ENCODE results near the gene MORN5. TPM values are rescaled to one million over a fixed set of nuclear protein-coding genes. Genes with fewer than 3 reads are reported as not detected.

MORN5 gene
- total RNA-seq, 1 experiment from 2014 or later: not detected

DNA sequence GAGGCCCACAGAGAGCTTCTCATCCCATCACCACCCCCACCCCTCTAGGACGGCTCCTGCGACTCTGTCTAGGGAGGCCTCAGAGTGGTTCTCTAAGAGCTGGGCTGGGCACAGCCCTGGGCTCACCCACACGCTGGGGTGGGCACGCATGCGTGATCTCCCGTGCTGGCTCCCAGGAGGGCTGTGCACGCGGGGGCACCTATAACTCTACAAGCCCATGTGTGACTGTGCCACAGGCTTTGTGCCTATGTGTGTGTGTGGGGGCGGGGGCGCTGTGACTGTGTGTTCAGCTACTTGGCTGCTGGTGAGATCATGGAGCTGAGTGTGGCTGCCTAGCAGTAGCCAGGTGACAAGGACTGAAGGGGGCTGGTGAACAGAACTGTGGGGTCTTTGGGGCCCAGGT is 32.3 kb upstream of the MORN5 start:
- no peaks in the 10 kb centered on the region for H4K20me1 ChIP-seq (ENCODE audit: insufficient read depth, low read depth, low read length)
- no peaks in the 10 kb centered on the region for H3K27me3 ChIP-seq (ENCODE audit: low read length)
- no peak overlapping the region for H3K27ac ChIP-seq (ENCODE audit: low read length)
- no peaks in the 10 kb centered on the region for H3K4me1 ChIP-seq (ENCODE audit: low read length)
- H3K36me3 ChIP-seq (ENCODE audit: insufficient read depth, low read length): no peaks in the 10 kb centered on the region
- no peaks in the 10 kb centered on the region for H3K9me2 ChIP-seq (replicated peaks; ENCODE audit: insufficient read depth, low read length)
- H3K4me3 ChIP-seq (ENCODE audit: low read length): no peak overlapping the region
- no peak overlapping the region for H2AFZ ChIP-seq (ENCODE audit: low read length)
- H3K9me3 ChIP-seq (ENCODE audit: low read length): no peaks in the 10 kb centered on the region
- DNase-seq: no peak
- no peak overlapping the region for H3K4me2 ChIP-seq (ENCODE audit: low read depth, low read length, poor library complexity, severe bottlenecking)
- H3K79me2 ChIP-seq (ENCODE audit: low read length): no peaks in the 10 kb centered on the region
- H3K9ac ChIP-seq (ENCODE audit: low read length): no peak overlapping the region

- H2AFZ ChIP-seq (ENCODE audit: low read length): no peak overlapping the region
- no peaks in the 10 kb centered on the region; the same call in 1 of the 2 replicates for H4K20me1 ChIP-seq (ENCODE audit: insufficient read depth, low read depth, low read length)
- H3K79me2 ChIP-seq (ENCODE audit: low read length): no peaks in the 10 kb centered on the region
- no peak overlapping the region for H3K9ac ChIP-seq (ENCODE audit: low read length)
- no peak overlapping the region for H3K27ac ChIP-seq (ENCODE audit: low read length)
- no peak for DNase-seq
- no peaks in the 10 kb centered on the region for H3K9me3 ChIP-seq (ENCODE audit: low read length)
- H3K4me2 ChIP-seq (ENCODE audit: low read depth, low read length, poor library complexity, severe bottlenecking): no peak overlapping the region
- H3K27me3 ChIP-seq (ENCODE audit: low read length): no peaks in the 10 kb centered on the region
- H3K4me3 ChIP-seq (ENCODE audit: low read length): no peak overlapping the region
- no peaks in the 10 kb centered on the region for H3K36me3 ChIP-seq (ENCODE audit: insufficient read depth, low read length)
- H3K4me1 ChIP-seq (ENCODE audit: low read length): no peaks in the 10 kb centered on the region
- no peaks in the 10 kb centered on the region for H3K9me2 ChIP-seq (replicated peaks; ENCODE audit: insufficient read depth, low read length)
Observed at GRCh38 chr9:122128007-122128968, 31.4 kb upstream of the MORN5 start.

- H3K36me3 ChIP-seq (ENCODE audit: insufficient read depth, low read length): no peaks in the 10 kb centered on the region
- no peaks in the 10 kb centered on the region for H3K4me1 ChIP-seq (ENCODE audit: low read length)
- no peaks in the 10 kb centered on the region for H3K27me3 ChIP-seq (ENCODE audit: low read length)
- H3K79me2 ChIP-seq (ENCODE audit: low read length): no peaks in the 10 kb centered on the region
- no peaks in the 10 kb centered on the region for H3K9me3 ChIP-seq (ENCODE audit: low read length)
- H3K9me2 ChIP-seq (replicated peaks; ENCODE audit: insufficient read depth, low read length): no peaks in the 10 kb centered on the region
- H3K27ac ChIP-seq (ENCODE audit: low read length): no peak overlapping the region
- no peak for DNase-seq
- H3K4me3 ChIP-seq (ENCODE audit: low read length): no peak overlapping the region
- H4K20me1 ChIP-seq (ENCODE audit: insufficient read depth, low read depth, low read length): no peaks in the 10 kb centered on the region; the same call in 1 of the 2 replicates
- no peak overlapping the region for H3K9ac ChIP-seq (ENCODE audit: low read length)
- H2AFZ ChIP-seq (ENCODE audit: low read length): no peak overlapping the region
- H3K4me2 ChIP-seq (ENCODE audit: low read depth, low read length, poor library complexity, severe bottlenecking): no peak overlapping the region
Observed at GRCh38 chr9:122128969-122129343, 30.8 kb upstream of the MORN5 start.

- H3K9ac ChIP-seq (ENCODE audit: low read length): no peak overlapping the region
- no peaks in the 10 kb centered on the region for H3K9me3 ChIP-seq (ENCODE audit: low read length)
- no peaks in the 10 kb centered on the region for H3K36me3 ChIP-seq (ENCODE audit: insufficient read depth, low read length)
- no peak for DNase-seq
- no peak overlapping the region for H3K27ac ChIP-seq (ENCODE audit: low read length)
- no peaks in the 10 kb centered on the region for H3K79me2 ChIP-seq (ENCODE audit: low read length)
- no peaks in the 10 kb centered on the region for H3K9me2 ChIP-seq (replicated peaks; ENCODE audit: insufficient read depth, low read length)
- H3K27me3 ChIP-seq (ENCODE audit: low read length): no peaks in the 10 kb centered on the region
- no peak overlapping the region for H3K4me2 ChIP-seq (ENCODE audit: low read depth, low read length, poor library complexity, severe bottlenecking)
- H4K20me1 ChIP-seq (ENCODE audit: insufficient read depth, low read depth, low read length): no peaks in the 10 kb centered on the region; the same call in 1 of the 2 replicates
- H3K4me1 ChIP-seq (ENCODE audit: low read length): no peaks in the 10 kb centered on the region
- H2AFZ ChIP-seq (ENCODE audit: low read length): no peak overlapping the region
- H3K4me3 ChIP-seq (ENCODE audit: low read length): no peak overlapping the region
Observed at GRCh38 chr9:122129969-122130368, 29.7 kb upstream of the MORN5 start.

GRCh38 chr9:122130837-122131236 is 28.9 kb upstream of the MORN5 start:
- DNase-seq: no peak
- Histone ChIP-seq H2AFZ (ENCODE audit: low read length) (no peak overlapping the region), H3K9me2 (replicated peaks; ENCODE audit: insufficient read depth, low read length) (no peaks in the 10 kb centered on the region), H4K20me1 (ENCODE audit: insufficient read depth, low read depth, low read length) (no peaks in the 10 kb centered on the region; the same call in 1 of the 2 replicates), H3K4me1 (ENCODE audit: low read length) (no peaks in the 10 kb centered on the region), H3K79me2 (ENCODE audit: low read length) (no peaks in the 10 kb centered on the region), H3K4me3 (ENCODE audit: low read length) (no peak overlapping the region), H3K4me2 (ENCODE audit: low read depth, low read length, poor library complexity, severe bottlenecking) (no peak overlapping the region), H3K27ac (ENCODE audit: low read length) (no peak overlapping the region), H3K36me3 (ENCODE audit: insufficient read depth, low read length) (no peaks in the 10 kb centered on the region), H3K9me3 (ENCODE audit: low read length) (no peaks in the 10 kb centered on the region), H3K27me3 (ENCODE audit: low read length) (no peaks in the 10 kb centered on the region), H3K9ac (ENCODE audit: low read length) (no peak overlapping the region)

DNA sequence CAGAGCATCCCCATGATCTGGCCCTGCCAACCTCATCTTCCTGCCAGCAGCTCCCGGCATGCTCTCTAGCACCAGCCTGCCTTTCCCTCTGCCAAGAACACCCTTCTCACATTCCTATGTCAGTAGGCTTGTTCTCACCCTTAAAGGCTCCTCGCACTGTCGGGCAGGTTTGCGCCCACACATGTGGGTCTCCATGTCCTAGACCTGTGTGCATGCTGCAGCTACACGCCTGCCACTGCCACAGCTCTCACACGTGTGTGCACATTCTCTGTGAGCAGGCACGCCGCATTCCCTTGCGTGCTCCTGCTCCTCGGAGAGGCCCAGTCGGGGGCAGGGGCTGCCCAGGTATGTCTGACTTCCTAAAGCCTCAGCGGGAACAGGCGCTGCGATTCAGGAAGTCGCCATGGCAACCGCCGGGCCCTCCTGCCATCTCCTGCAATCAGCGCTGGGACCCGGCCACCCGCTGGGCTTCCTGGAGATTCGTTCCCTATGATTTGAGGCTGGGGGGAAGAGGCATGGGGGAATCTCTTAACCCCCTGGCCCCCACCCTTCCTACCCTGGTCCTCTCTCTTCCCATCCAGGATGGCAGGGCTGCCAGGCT is 28.2 kb upstream of the MORN5 start:
- H3K4me2 ChIP-seq (ENCODE audit: low read depth, low read length, poor library complexity, severe bottlenecking): no peak overlapping the region
- H2AFZ ChIP-seq (ENCODE audit: low read length): no peak overlapping the region
- H4K20me1 ChIP-seq (ENCODE audit: insufficient read depth, low read depth, low read length): no peaks in the 10 kb centered on the region; the same call in 1 of the 2 replicates
- no peak overlapping the region for H3K27ac ChIP-seq (ENCODE audit: low read length)
- H3K27me3 ChIP-seq (ENCODE audit: low read length): no peaks in the 10 kb centered on the region
- H3K9me2 ChIP-seq (replicated peaks; ENCODE audit: insufficient read depth, low read length): no peaks in the 10 kb centered on the region
- H3K9ac ChIP-seq (ENCODE audit: low read length): no peak overlapping the region
- H3K36me3 ChIP-seq (ENCODE audit: insufficient read depth, low read length): no peaks in the 10 kb centered on the region
- DNase-seq: no peak
- H3K4me1 ChIP-seq (ENCODE audit: low read length): no peaks in the 10 kb centered on the region
- H3K4me3 ChIP-seq (ENCODE audit: low read length): no peak overlapping the region
- H3K9me3 ChIP-seq (ENCODE audit: low read length): no peaks in the 10 kb centered on the region
- H3K79me2 ChIP-seq (ENCODE audit: low read length): no peaks in the 10 kb centered on the region

GRCh38 chr9:122132539-122132938 is 27.2 kb upstream of the MORN5 start:
- Histone ChIP-seq H3K27me3 (ENCODE audit: low read length) (no peaks in the 10 kb centered on the region), H3K9ac (ENCODE audit: low read length) (no peak overlapping the region), H3K9me2 (replicated peaks; ENCODE audit: insufficient read depth, low read length) (no peaks in the 10 kb centered on the region), H3K9me3 (ENCODE audit: low read length) (no peaks in the 10 kb centered on the region), H3K27ac (ENCODE audit: low read length) (no peak overlapping the region), H2AFZ (ENCODE audit: low read length) (no peak overlapping the region), H3K4me3 (ENCODE audit: low read length) (no peak overlapping the region), H3K79me2 (ENCODE audit: low read length) (no peaks in the 10 kb centered on the region), H3K4me1 (ENCODE audit: low read length) (no peaks in the 10 kb centered on the region), H3K36me3 (ENCODE audit: insufficient read depth, low read length) (no peaks in the 10 kb centered on the region), H4K20me1 (ENCODE audit: insufficient read depth, low read depth, low read length) (no peaks in the 10 kb centered on the region; the same call in 1 of the 2 replicates), H3K4me2 (ENCODE audit: low read depth, low read length, poor library complexity, severe bottlenecking) (no peak overlapping the region)
- no peak for DNase-seq

- Histone ChIP-seq H3K4me1 (ENCODE audit: low read length) (no peaks in the 10 kb centered on the region), H3K9me2 (replicated peaks; ENCODE audit: insufficient read depth, low read length) (no peaks in the 10 kb centered on the region), H3K4me2 (ENCODE audit: low read depth, low read length, poor library complexity, severe bottlenecking) (no peak overlapping the region), H3K27ac (ENCODE audit: low read length) (no peak overlapping the region), H4K20me1 (ENCODE audit: insufficient read depth, low read depth, low read length) (no peaks in the 10 kb centered on the region; the same call in 1 of the 2 replicates), H3K9me3 (ENCODE audit: low read length) (no peaks in the 10 kb centered on the region), H2AFZ (ENCODE audit: low read length) (no peak overlapping the region), H3K79me2 (ENCODE audit: low read length) (no peaks in the 10 kb centered on the region), H3K36me3 (ENCODE audit: insufficient read depth, low read length) (no peaks in the 10 kb centered on the region), H3K4me3 (ENCODE audit: low read length) (no peak overlapping the region), H3K9ac (ENCODE audit: low read length) (no peak overlapping the region), H3K27me3 (ENCODE audit: low read length) (no peaks in the 10 kb centered on the region)
- no peak for DNase-seq
Observed at GRCh38 chr9:122133263-122133983, 26.3 kb upstream of the MORN5 start.
